Panc1 (cell line): Measurements from ENCODE around the gene UBR3.

Experiments
- POLR2AphosphoS5 ChIP-seq: IDR thresholded peaks from 2 replicates; pipeline ENCODE4 v1.6.1; 2012; ENCODE audit warnings: mild to moderate bottlenecking, low read depth, low read length, moderate library complexity
- TF ChIP-seq, protein P1 (sequence below): fragments of 450-650 bp; IDR thresholded peaks from 2 replicates; pipeline ENCODE4 v1.5.1; 2017; ENCODE audit warnings: mild to moderate bottlenecking
- TF ChIP-seq, protein P2 (sequence below), 2 experiments: IDR thresholded peaks; 2 replicates each; pipeline ENCODE4 v1.6.1; 2011 to 2012; ENCODE audit warnings: low read depth in 2 of 2, control low read depth in 1 of 2, low read length in 1 of 2, mild to moderate bottlenecking in 1 of 2, moderate library complexity in 1 of 2; ENCODE audit not compliant: insufficient read depth in 1 of 2

DNA sequence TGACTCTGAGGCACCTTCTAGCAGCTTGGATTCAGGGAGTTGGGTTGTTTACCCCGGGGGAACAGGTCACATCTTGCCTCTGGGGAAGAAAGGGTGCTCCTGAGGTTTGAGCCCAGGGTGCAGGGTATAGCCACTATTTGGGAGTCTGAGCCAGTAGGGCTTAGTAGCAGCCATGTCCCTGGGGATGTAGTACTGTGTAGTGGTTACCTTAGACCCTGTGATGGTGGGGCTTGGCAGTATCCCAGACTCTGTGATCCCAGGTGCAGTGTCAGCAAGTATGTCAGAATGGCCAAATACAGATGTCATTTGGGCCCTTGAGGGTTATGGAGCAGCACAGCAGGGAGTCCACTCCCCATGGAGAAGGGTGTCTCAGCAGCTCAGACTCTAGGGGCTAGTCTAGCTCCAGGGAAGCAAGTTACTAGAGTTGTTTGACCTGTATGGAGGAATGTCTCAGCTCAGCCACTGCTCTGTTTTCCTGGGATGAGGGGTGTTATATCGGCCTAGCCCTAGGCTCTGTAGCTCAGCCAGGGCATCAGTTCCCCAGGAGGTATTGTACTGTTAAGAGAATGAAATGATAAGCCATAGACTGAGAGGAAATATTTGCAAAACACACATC is 151.3 kb downstream of the UBR3 start:
- TF ChIP-seq, protein P1, sequence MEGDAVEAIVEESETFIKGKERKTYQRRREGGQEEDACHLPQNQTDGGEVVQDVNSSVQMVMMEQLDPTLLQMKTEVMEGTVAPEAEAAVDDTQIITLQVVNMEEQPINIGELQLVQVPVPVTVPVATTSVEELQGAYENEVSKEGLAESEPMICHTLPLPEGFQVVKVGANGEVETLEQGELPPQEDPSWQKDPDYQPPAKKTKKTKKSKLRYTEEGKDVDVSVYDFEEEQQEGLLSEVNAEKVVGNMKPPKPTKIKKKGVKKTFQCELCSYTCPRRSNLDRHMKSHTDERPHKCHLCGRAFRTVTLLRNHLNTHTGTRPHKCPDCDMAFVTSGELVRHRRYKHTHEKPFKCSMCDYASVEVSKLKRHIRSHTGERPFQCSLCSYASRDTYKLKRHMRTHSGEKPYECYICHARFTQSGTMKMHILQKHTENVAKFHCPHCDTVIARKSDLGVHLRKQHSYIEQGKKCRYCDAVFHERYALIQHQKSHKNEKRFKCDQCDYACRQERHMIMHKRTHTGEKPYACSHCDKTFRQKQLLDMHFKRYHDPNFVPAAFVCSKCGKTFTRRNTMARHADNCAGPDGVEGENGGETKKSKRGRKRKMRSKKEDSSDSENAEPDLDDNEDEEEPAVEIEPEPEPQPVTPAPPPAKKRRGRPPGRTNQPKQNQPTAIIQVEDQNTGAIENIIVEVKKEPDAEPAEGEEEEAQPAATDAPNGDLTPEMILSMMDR = no peak
- TF ChIP-seq, protein P2, sequence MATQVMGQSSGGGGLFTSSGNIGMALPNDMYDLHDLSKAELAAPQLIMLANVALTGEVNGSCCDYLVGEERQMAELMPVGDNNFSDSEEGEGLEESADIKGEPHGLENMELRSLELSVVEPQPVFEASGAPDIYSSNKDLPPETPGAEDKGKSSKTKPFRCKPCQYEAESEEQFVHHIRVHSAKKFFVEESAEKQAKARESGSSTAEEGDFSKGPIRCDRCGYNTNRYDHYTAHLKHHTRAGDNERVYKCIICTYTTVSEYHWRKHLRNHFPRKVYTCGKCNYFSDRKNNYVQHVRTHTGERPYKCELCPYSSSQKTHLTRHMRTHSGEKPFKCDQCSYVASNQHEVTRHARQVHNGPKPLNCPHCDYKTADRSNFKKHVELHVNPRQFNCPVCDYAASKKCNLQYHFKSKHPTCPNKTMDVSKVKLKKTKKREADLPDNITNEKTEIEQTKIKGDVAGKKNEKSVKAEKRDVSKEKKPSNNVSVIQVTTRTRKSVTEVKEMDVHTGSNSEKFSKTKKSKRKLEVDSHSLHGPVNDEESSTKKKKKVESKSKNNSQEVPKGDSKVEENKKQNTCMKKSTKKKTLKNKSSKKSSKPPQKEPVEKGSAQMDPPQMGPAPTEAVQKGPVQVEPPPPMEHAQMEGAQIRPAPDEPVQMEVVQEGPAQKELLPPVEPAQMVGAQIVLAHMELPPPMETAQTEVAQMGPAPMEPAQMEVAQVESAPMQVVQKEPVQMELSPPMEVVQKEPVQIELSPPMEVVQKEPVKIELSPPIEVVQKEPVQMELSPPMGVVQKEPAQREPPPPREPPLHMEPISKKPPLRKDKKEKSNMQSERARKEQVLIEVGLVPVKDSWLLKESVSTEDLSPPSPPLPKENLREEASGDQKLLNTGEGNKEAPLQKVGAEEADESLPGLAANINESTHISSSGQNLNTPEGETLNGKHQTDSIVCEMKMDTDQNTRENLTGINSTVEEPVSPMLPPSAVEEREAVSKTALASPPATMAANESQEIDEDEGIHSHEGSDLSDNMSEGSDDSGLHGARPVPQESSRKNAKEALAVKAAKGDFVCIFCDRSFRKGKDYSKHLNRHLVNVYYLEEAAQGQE (IDR thresholded peaks at IDR 0.05; ENCODE audit: insufficient read depth in 1 of 2, low read depth in 2 of 2, low read length in 1 of 2) = no peak
- TF ChIP-seq POLR2AphosphoS5 = no peak
